AG04449 (cell line): ENCODE results near the gene MAGI1.
A peak's percentile ranks its signal among the peaks of the same experiment; 100 is the strongest.

ENCODE experiments used
- CTCF ChIA-PET: fragments of 350-600 bp; formaldehyde crosslinking; extraction: SDS; loops from one replicate; lab custom pipeline; 2021; ENCODE audit warnings: antibody characterized with exemption; lab: Yijun Ruan, JAX
- POLR2A ChIA-PET: fragments of 400-600, 350-600 bp; formaldehyde crosslinking; extraction: SDS; loops from one replicate; lab custom pipeline; 2020; ENCODE audit warnings: antibody characterized with exemption, inconsistent platforms; lab: Yijun Ruan, JAX
- DNase-seq: peaks from one replicate; pipeline ENCODE4 v3.0.0-alpha.2; 2010; ENCODE audit warnings: low read depth, low spot score
- H3K4me3 ChIP-seq: 2 replicates; pipeline ENCODE4 v1.5.1; 2011; ENCODE audit warnings: low read depth, mild to moderate bottlenecking, control low read depth, low read length
- TF ChIP-seq, protein P1 (sequence below): IDR thresholded peaks from one replicate; pipeline ENCODE4 v1.5.1; 2011; ENCODE audit warnings: mild to moderate bottlenecking, moderate library complexity, low read length, control low read depth, inconsistent platforms; ENCODE audit not compliant: insufficient read depth; ENCODE audit errors: missing control alignments

Gene MAGI1

DNA sequence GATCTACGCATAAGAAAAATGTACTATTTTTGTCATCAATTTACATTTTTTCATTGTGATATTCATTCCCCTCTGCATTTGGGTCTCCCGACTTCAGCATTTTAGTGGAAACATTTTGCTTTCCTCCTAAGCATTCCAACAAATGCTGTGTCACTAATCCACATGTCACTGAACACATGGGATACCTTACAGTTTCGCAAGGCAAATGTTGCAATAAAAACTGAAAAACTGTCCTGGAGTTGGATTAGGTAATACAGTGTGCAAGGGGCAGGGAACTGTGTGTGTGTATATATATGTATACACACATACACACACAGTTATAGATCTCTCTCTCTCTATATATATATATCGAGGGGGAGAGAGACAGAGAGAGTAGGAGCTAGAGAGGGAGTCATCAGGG, 632.2 kb downstream of the MAGI1 start:
- ChIA-PET POLR2A (no interaction called here), CTCF (no interaction called here)
- no peak overlapping the region for H3K4me3 ChIP-seq
- DNase-seq = no peak
- TF ChIP-seq, protein P1, sequence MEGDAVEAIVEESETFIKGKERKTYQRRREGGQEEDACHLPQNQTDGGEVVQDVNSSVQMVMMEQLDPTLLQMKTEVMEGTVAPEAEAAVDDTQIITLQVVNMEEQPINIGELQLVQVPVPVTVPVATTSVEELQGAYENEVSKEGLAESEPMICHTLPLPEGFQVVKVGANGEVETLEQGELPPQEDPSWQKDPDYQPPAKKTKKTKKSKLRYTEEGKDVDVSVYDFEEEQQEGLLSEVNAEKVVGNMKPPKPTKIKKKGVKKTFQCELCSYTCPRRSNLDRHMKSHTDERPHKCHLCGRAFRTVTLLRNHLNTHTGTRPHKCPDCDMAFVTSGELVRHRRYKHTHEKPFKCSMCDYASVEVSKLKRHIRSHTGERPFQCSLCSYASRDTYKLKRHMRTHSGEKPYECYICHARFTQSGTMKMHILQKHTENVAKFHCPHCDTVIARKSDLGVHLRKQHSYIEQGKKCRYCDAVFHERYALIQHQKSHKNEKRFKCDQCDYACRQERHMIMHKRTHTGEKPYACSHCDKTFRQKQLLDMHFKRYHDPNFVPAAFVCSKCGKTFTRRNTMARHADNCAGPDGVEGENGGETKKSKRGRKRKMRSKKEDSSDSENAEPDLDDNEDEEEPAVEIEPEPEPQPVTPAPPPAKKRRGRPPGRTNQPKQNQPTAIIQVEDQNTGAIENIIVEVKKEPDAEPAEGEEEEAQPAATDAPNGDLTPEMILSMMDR = no peak

GRCh38 chr3:65402597-65402996, 636.1 kb downstream of the MAGI1 start:
- TF ChIP-seq, protein P1 = no peak
- ChIA-PET POLR2A (no interaction called here), CTCF (no interaction called here)
- peak; percentile 75 for DNase-seq
- no peak overlapping the region for H3K4me3 ChIP-seq

DNA sequence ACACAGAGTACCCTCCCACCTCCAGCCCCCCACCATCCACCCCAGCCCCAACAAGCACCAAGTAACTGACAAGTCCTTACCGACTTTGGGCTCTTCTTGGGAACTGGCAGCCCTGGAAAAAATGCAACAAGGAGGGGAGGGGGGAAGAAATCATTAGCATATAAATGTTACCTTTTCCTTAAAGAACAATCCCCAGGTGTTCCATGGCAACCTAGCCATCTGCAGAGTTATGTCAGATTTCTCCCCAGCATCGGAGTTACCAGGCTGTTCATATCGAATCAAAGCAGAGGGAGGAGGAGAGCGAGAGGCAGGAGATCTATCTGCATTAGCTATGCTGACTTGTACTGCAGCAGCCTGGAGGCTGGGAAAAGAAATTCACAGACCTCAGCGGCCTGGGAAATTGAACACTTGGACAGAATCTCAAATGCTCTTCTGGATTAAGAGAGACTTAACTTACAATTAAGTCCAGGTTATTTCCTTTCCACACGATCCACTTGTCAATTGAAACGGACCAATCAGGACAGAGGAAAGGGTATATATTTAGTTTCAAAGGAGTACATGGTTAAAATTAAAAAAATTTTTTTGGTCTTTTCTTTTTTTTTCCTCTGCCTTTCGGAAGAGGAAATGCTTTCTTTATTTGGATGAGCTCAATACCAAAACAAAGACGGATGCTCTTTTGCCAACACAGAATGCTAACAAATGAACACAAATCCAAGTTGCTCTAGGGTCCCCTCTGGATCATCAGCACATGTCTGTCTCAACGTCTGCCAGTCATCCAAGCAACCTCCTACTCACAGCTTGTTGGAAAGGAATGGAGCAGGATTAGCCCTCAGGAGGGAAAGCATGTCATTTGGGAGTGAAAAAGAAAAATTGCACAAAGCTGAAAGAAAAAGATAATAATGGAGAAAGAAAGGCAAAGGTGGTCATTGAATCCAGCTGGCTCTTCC, 637.1 kb downstream of the MAGI1 start:
- no peak for DNase-seq
- TF ChIP-seq, protein P1 = no peak
- CTCF ChIA-PET = interaction anchor here (1.0 kb wide), 1 partner anchor 13 kb away, joined by 4 read pairs; no protein-coding TSS in a partner anchor
- H3K4me3 ChIP-seq = no peak overlapping the region
- POLR2A ChIA-PET = no interaction called here

DNA sequence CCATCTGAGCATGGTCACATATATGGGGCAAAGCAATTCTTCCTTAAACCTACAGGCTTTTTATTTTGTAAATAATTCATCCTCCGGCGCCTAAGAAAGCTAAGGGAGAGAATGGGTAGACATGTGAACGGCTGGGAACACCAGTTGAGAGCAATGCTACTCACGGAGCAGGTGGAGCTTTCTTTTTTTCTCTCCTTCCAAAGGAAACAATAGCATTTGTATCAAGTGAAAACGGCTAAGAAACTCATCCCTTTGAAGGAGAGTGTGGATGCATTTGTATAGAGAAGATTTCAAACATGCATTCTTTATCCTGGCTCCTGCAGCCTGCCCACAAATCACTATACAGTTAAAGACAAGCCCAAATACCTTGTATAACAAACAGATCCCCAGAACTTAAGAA, 637.8 kb downstream of the MAGI1 start:
- TF ChIP-seq, protein P1 = no peak
- POLR2A ChIA-PET = no interaction called here
- H3K4me3 ChIP-seq = no peak overlapping the region
- CTCF ChIA-PET = interaction anchor here (1.0 kb wide), 1 partner anchor 9 kb away, joined by 4 read pairs; no protein-coding TSS in a partner anchor
- DNase-seq = no peak

GRCh38 chr3:65398953-65399352, 639.8 kb downstream of the MAGI1 start:
- ChIA-PET CTCF (interaction anchor here (0.8 to 1.2 kb wide), 4 partner anchors 8 to 351 kb away, joined by 3 read pairs; no protein-coding TSS in a partner anchor), POLR2A (no interaction called here)
- no peak overlapping the region for H3K4me3 ChIP-seq
- DNase-seq = no peak
- TF ChIP-seq, protein P1 = no peak

- no peak overlapping the region for H3K4me3 ChIP-seq
- ChIA-PET POLR2A (no interaction called here), CTCF (no interaction called here)
- DNase-seq = no peak
- TF ChIP-seq, protein P1 = no peak
Measured at GRCh38 chr3:65396078-65396477, 642.6 kb downstream of the MAGI1 start.
